Ovary (tissue), 3 donors: Measurements from ENCODE around the gene MEF2D.

Experiments
- CTCF ChIP-seq, 3 donors: fragments of 450-650 bp in 2 of 3; fragments of 200-600 bp in 1 of 3; IDR thresholded peaks; one replicate each; pipeline versions ENCODE4 v1.5.1 to v1.8.0; 2016 to 2022; ENCODE audit warnings: antibody characterized with exemption in 3 of 3, mild to moderate bottlenecking in 1 of 3
- EP300 ChIP-seq: sonication (generic); formaldehyde crosslinking; IDR thresholded peaks from one replicate; pipeline ENCODE4 v1.6.1; 2017; ENCODE audit warnings: antibody characterized with exemption
- donor health status: DM: no; HTN: no; CAD: no.

- no peak for TF ChIP-seq EP300
- no peak for TF ChIP-seq CTCF (IDR thresholded peaks at IDR 0.05)
Observed at GRCh38 chr1:156500543-156500792, at the start of gene MEF2D.
